ENCODE data around the gene LINGO1. TPM values are rescaled to one million over a fixed set of nuclear protein-coding genes. Genes with fewer than 3 reads are reported as not detected.

Gene LINGO1
- total and polyA plus RNA-seq, 5 donors, result 5.1 to 12.1 (median 8.1) TPM

Other genes starting within 250 kb of the LINGO1 start
- 10 to 100 TPM; 71.7 to 97.3 (median 91.3) TPM for gene PEAK1, start 212.8 kb downstream of the LINGO1 start, total RNA-seq
- gene PEAK1, start 212.8 kb downstream of the LINGO1 start, polyA plus RNA-seq, result 13.8 TPM
- 10 to 100 TPM; 39.3 to 51.9 (median 43.8) TPM for gene HMG20A, start 212.0 kb downstream of the LINGO1 start, total RNA-seq
- gene HMG20A, start 212.0 kb downstream of the LINGO1 start, polyA plus RNA-seq, result 20.4 TPM